ENCODE measurements around the gene TLL2. TPM values are rescaled to one million over a fixed set of nuclear protein-coding genes. Genes with fewer than 3 reads are reported as not detected.

Gene TLL2
- polyA plus RNA-seq, 2 of the 4 experiments (the other 2 are of a cell fraction): 0.08 to 0.13 TPM

- ATAC-seq (no peak), FAIRE-seq (no peak), DNase-seq (ENCODE audit: low read depth in 1 of 2, low spot score in 1 of 2) (no peak)
- no peaks in the 10 kb centered on the region for H3K9me3 ChIP-seq
- ChIA-PET CTCF (interaction anchor here (1.0 to 1.6 kb wide), 2 partner anchors 47 to 52 kb away, joined by 3 to 7 read pairs; no protein-coding TSS in a partner anchor), POLR2A (no interaction called here)
- H3K4me3 ChIP-seq: no peak overlapping the region
- TF ChIP-seq EP300 (IDR thresholded peaks at IDR 0.05): no peak
- TF ChIP-seq FOSB (CRISPR knock-in tag; IDR thresholded peaks at IDR 0.05): no peak
- no peak for TF ChIP-seq POLR2AphosphoS2 (conservative IDR thresholded peaks at IDR 0.05; ENCODE audit: low read length)
- TF ChIP-seq ZC3H11A (IDR thresholded peaks at IDR 0.05): no peak
- TF ChIP-seq RNF2 (IDR thresholded peaks at IDR 0.05; ENCODE audit: borderline replicate concordance, low read depth): no peak
- TF ChIP-seq MAFK (IDR thresholded peaks at IDR 0.05; ENCODE audit: partially characterized antibody): no peak
- TF ChIP-seq RFX5 (IDR thresholded peaks at IDR 0.05): no peak
- TF ChIP-seq HDAC2 (IDR thresholded peaks at IDR 0.05): no peak
- no peak for TF ChIP-seq SREBF2 (IDR thresholded peaks at IDR 0.05)
- no peak for TF ChIP-seq JUN (IDR thresholded peaks at IDR 0.05)
- no peak for TF ChIP-seq CHD4 (IDR thresholded peaks at IDR 0.05; ENCODE audit: borderline replicate concordance)
- no peak for TF ChIP-seq GATA3 (IDR thresholded peaks at IDR 0.05; ENCODE audit: borderline replicate concordance)
- no peak for TF ChIP-seq NFE2L2 (conservative IDR thresholded peaks at IDR 0.05; ENCODE audit: low read length)
- no peak for TF ChIP-seq NR3C1 (IDR thresholded peaks at IDR 0.05)
- TF ChIP-seq TFCP2L1 (CRISPR knock-in tag; IDR thresholded peaks at IDR 0.05): no peak
- no peak for TF ChIP-seq EHF (CRISPR knock-in tag; IDR thresholded peaks at IDR 0.05)
- no peak for TF ChIP-seq ZNF302 (CRISPR knock-in tag; IDR thresholded peaks at IDR 0.05)
- TF ChIP-seq HMGXB4 (CRISPR knock-in tag; IDR thresholded peaks at IDR 0.05; ENCODE audit: borderline replicate concordance): no peak
- no peak for TF ChIP-seq MAX (IDR thresholded peaks at IDR 0.05)
- no peak for TF ChIP-seq E2F6 (IDR thresholded peaks at IDR 0.05; ENCODE audit: borderline replicate concordance, low read depth)
- no peak overlapping the region for H3K27ac ChIP-seq
- no peaks in the 10 kb centered on the region for H3K4me1 ChIP-seq
- H3K4me2 ChIP-seq: no peak overlapping the region
- 82% methylated on average over 9 of the region's 9 CpGs for WGBS (ENCODE audit: missing lambda C conversion rate)
Observed at GRCh38 chr10:96422525-96422924, 91.2 kb downstream of the TLL2 start.

- WGBS (ENCODE audit: missing lambda C conversion rate): 6% methylated on average over 1 of the region's 1 CpG
- DNase-seq (ENCODE audit: low read depth in 1 of 2, low spot score in 1 of 2) (no peak), ATAC-seq (no peak), FAIRE-seq (no peak)
- no peak overlapping the region for H3K27ac ChIP-seq
- no peaks in the 10 kb centered on the region for H3K4me1 ChIP-seq
- H3K4me2 ChIP-seq: no peak overlapping the region
- no peak overlapping the region for H3K4me3 ChIP-seq
- TF ChIP-seq ESRRA (IDR thresholded peaks at IDR 0.05; ENCODE audit: borderline replicate concordance, low read length) (no peak), MAFK (IDR thresholded peaks at IDR 0.05; ENCODE audit: partially characterized antibody) (peak; percentile 56), SREBF2 (IDR thresholded peaks at IDR 0.05) (no peak), TFCP2L1 (CRISPR knock-in tag; IDR thresholded peaks at IDR 0.05) (no peak), KDM1A (IDR thresholded peaks at IDR 0.05; ENCODE audit: low read depth) (no peak), CHD4 (IDR thresholded peaks at IDR 0.05; ENCODE audit: borderline replicate concordance) (no peak)
- POLR2A ChIA-PET: interaction anchor here (0.6 to 0.7 kb wide), 2 partner anchors 69 to 166 kb away, joined by 3 read pairs; no protein-coding TSS in a partner anchor
- H3K9me3 ChIP-seq: no peaks in the 10 kb centered on the region
- CTCF ChIA-PET: interaction anchor here (1.0 to 1.6 kb wide), 2 partner anchors 46 to 52 kb away, joined by 3 to 7 read pairs; no protein-coding TSS in a partner anchor
Observed at GRCh38 chr10:96421995-96422394, 91.7 kb downstream of the TLL2 start.
